ENCODE measurements around the gene ZNF878. TPM values are rescaled to one million over a fixed set of nuclear protein-coding genes. Genes with fewer than 3 reads are reported as not detected.

The ZNF878 gene
- 0.33 TPM in 1 of 2 replicates, not detected in the other for total RNA-seq

DNA sequence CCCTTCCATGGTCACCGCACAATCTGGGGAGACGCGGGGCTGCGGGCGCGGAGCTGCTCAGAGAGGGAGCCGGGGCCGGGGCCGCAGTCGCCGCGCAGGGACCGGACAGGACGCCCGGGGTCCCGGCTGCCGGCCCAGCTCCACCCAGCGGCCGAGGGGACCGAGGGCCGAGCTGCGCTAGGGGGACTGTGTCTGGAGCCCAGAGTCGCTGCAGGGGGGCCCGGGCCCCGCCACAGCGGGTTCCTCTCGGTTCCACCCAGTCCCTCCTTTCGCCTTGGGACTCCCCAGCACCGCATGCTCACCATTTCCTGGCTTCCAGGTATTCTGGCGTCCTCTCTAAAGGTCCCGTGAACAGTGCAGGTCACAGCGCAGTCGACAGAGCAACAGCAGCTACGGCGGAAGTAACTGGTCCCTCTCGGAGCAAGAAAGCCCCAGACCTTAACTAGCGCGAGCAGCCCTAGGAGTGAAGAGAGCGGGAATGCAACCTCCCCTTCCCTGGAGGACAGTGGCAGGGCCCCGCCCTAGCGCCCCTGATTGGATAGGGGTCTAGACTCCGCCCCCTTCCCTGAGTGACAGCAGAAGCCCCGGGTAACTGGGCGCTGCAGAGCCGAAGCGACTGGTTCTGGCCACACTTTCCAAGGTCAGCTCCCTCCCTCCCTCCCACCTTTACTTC, at the start of gene ZNF878:
TSS of gene ZNF878 (minus strand) at position 465 of the 673 bp plus-strand sequence. CDS start at position 305, 160 bp downstream.

DNA sequence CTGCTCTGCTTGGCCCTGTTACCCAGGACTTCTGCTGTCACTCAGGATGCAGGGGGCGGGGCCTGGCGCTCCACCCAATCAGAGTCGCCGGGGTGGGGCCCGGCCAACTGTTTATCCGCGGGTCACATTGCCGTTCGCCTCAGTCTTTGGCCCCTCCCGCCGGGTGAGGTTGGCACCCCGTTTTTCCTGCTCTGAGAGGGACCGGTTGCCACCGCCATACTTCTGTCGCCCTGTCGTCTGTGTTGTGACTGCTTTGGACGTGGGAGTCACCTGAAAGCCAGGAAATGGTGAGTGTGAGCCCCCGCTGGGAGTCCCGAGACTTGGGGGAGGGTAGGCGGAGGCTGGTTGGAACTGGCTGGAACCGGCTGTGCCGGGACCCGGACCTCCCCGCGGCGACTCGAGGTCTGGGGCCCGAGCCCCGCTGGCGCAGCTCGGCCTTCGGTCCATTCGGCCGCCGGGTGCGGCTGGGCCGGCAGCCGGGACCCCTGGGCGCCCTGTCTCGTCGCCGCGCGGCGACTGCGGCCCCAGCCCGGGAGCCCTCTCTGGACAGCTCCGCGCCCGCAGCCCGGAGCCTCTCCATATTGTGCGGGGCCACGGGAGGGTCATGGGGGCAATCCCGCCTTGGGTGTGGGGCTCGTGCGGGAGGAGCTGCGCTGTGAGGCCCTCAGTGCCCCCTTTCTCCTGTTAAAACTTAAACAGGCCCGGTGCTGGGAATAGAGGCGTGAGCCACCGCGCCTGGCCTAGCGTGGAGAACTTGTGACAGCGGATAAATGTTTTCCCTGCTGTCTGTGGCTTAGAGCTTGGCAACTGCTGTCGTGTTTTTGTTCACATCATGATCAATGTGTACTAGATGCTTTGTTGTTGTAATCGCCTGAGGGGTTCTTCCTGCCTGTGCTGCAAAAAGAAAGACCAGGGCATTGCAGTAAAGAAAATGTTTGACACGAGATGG, 12.1 kb upstream of the ZNF878 start, which contains the start of gene ZNF844:
TSS of gene ZNF844 (plus strand) at position 142 of the 949 bp plus-strand sequence. CDS start at position 285, 143 bp downstream.

DNA sequence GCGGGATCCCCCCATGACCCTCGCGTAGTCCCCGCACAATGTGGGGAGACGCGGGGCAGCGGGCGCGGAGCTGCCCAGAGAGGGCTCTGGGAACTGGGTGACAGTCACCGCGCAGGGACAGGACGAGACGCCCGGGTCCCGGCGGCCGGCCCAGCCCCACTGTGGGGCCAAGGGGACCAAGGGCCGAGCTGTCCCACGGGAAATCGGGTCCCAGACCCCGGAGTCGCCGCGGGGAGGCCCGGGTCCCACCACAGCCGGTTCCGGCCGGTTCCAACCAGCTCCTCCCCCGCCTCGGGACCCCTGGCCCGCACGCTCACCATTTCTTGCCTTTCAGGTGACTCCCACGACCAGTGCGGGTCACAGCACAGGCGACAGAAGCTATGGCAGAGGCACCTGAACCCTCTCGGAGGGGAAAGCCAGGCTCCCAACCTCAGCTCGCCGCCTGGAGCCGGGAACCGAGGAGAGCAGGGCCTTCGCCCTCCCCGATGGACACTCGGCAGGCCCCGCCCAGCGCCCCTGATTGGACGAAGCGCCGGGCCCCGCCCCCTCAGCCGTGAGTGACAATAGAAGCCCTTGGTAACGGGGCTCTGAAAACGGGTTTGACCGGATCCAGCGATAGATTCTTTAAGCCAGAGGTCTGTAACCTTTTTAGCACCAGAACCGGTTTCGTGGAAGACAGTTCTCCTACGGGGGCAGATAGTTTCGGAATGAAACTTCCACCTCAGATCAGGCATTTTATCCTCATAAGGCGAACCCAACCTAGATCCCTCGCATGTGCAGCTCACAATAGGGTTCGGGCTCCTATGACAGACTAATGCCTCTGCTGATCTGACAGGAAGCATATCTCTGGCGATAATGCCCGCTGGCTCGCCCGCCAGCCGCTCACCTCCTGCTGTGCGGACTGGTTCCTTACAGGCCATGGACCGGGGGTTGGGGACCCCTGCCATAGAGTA, 17.3 kb downstream of the ZNF878 start, which contains the start of gene ZNF433:
TSS of gene ZNF433 (minus strand) at position 460 of the 953 bp plus-strand sequence. CDS start at position 320, 140 bp downstream.

Other genes with a start within 250 kb of the ZNF878 start
- gene ZNF440, start 238.7 kb downstream of the ZNF878 start, total RNA-seq = 9.8 and 17.1 TPM in 2 replicates
- gene ZNF439, start 204.2 kb downstream of the ZNF878 start, total RNA-seq = 6.2 and 6.7 TPM in 2 replicates
- 2.9 and 4.6 TPM in 2 replicates for gene ZNF69, start 165.2 kb downstream of the ZNF878 start, total RNA-seq
- 11.3 and 11.5 TPM in 2 replicates for gene ZNF700, start 127.9 kb downstream of the ZNF878 start, total RNA-seq
- 0.55 and 1.1 TPM in 2 replicates for gene ZNF763, start 87.9 kb downstream of the ZNF878 start, total RNA-seq
- gene ZNF433, start 17.3 kb downstream of the ZNF878 start, total RNA-seq = 6.5 and 7.6 TPM in 2 replicates
- gene ZNF844, start 11.8 kb upstream of the ZNF878 start, total RNA-seq = 6.3 and 13.2 TPM in 2 replicates
- 5.2 and 7.4 TPM in 2 replicates for gene ZNF20, start 87.4 kb upstream of the ZNF878 start, total RNA-seq
- gene ZNF625, start 103.8 kb upstream of the ZNF878 start, total RNA-seq = 11.2 and 14.5 TPM in 2 replicates
- 6.2 and 7.0 TPM in 2 replicates for gene ZNF136, start 110.1 kb upstream of the ZNF878 start, total RNA-seq
- 9.8 and 11.7 TPM in 2 replicates for gene ZNF44, start 241.9 kb upstream of the ZNF878 start, total RNA-seq

All from uterine smooth muscle cell (primary cell).